HG03280 (cell line): Measurements from ENCODE around the gene TAF3.
"Not testable (repeated sequence)": the region's sequence is repeated elsewhere in the genome, so short reads cannot be mapped to it uniquely, and the experiment has no call there.

Experiments used
- ATAC-seq: cut with Tn5 transposase; IDR thresholded peaks from one replicate; pipeline ENCODE4 v1.9.1; 2021; ENCODE audit warnings: mild to moderate bottlenecking, moderate library complexity; ENCODE audit not compliant: unreplicated experiment

Gene TAF3

GRCh38 chr10:7811743-7812142 lies 6.6 kb upstream of the TAF3 start:
- not testable (repeated sequence) for ATAC-seq

- no peak for ATAC-seq
Observed at GRCh38 chr10:7813481-7813880, 4.8 kb upstream of the TAF3 start.

- ATAC-seq, result no peak
Observed at GRCh38 chr10:7817576-7817975, 729 bp upstream of the TAF3 start.

- peak; percentile 25 for ATAC-seq
Observed at GRCh38 chr10:7817984-7818294, 366 bp upstream of the TAF3 start.

GRCh38 chr10:7819121-7819460 lies 786 bp downstream of the TAF3 start:
- ATAC-seq, result peak; percentile 35

- no peak for ATAC-seq
Observed at GRCh38 chr10:7824251-7824650, 5.9 kb downstream of the TAF3 start.

- no peak for ATAC-seq
Observed at GRCh38 chr10:7826971-7827370, 8.7 kb downstream of the TAF3 start.

GRCh38 chr10:7829289-7829834 lies 11.1 kb downstream of the TAF3 start:
- no peak for ATAC-seq

- no peak for ATAC-seq
Observed at GRCh38 chr10:7832060-7832459, 13.8 kb downstream of the TAF3 start.

- ATAC-seq, result no peak
Observed at GRCh38 chr10:7833210-7833609, 14.9 kb downstream of the TAF3 start.

- ATAC-seq, result no peak
Observed at GRCh38 chr10:7834262-7834661, 16.0 kb downstream of the TAF3 start.

- ATAC-seq, result no peak
Observed at GRCh38 chr10:7836571-7836970, 18.3 kb downstream of the TAF3 start.

GRCh38 chr10:7846591-7846990 lies 28.3 kb downstream of the TAF3 start:
- ATAC-seq, result no peak

GRCh38 chr10:7853226-7853842 lies 35.0 kb downstream of the TAF3 start:
- ATAC-seq, result no peak

GRCh38 chr10:7853890-7854289 lies 35.6 kb downstream of the TAF3 start:
- ATAC-seq, result no peak

GRCh38 chr10:7855205-7855604 lies 36.9 kb downstream of the TAF3 start:
- ATAC-seq, result no peak

GRCh38 chr10:7856678-7857077 lies 38.4 kb downstream of the TAF3 start:
- ATAC-seq, result no peak

- ATAC-seq, result no peak
Observed at GRCh38 chr10:7857262-7857661, 39.0 kb downstream of the TAF3 start.

GRCh38 chr10:7861509-7862120 lies 43.3 kb downstream of the TAF3 start:
- ATAC-seq, result no peak

- ATAC-seq, result no peak
Observed at GRCh38 chr10:7862121-7862514, 43.8 kb downstream of the TAF3 start.

- no peak for ATAC-seq
Observed at GRCh38 chr10:7866176-7866575, 47.9 kb downstream of the TAF3 start.

GRCh38 chr10:7872041-7872442 lies 53.7 kb downstream of the TAF3 start:
- ATAC-seq, result no peak

- ATAC-seq, result no peak
Observed at GRCh38 chr10:7874864-7875263, 56.6 kb downstream of the TAF3 start.
